ENCODE results near the gene MLEC.
"Not testable (repeated sequence)": the region's sequence is repeated elsewhere in the genome, so short reads cannot be mapped to it uniquely, and the experiment has no call there.

The MLEC gene

GRCh38 chr12:120662879-120663278 is 24.1 kb upstream of the MLEC start:
- DNase-seq (ENCODE audit: extremely low read depth in 1 of 2, low read depth in 1 of 2): no peak

- DNase-seq (ENCODE audit: extremely low read depth in 1 of 2, low read depth in 1 of 2): no peak
Observed at GRCh38 chr12:120663741-120664140, 23.2 kb upstream of the MLEC start.

GRCh38 chr12:120666571-120667390 is 20.2 kb upstream of the MLEC start:
- no peak for DNase-seq (ENCODE audit: extremely low read depth in 1 of 2, low read depth in 1 of 2)

- DNase-seq (ENCODE audit: extremely low read depth in 1 of 2, low read depth in 1 of 2): no peak
Observed at GRCh38 chr12:120668091-120668867, 18.7 kb upstream of the MLEC start.

- DNase-seq (ENCODE audit: extremely low read depth in 1 of 2, low read depth in 1 of 2): no peak
Observed at GRCh38 chr12:120668868-120669840, 17.8 kb upstream of the MLEC start.

GRCh38 chr12:120670237-120670636 is 16.7 kb upstream of the MLEC start:
- DNase-seq (ENCODE audit: extremely low read depth in 1 of 2, low read depth in 1 of 2): not testable (repeated sequence)

GRCh38 chr12:120670667-120671066 is 16.3 kb upstream of the MLEC start:
- no peak for DNase-seq (ENCODE audit: extremely low read depth in 1 of 2, low read depth in 1 of 2)

GRCh38 chr12:120674097-120674636 is 12.8 kb upstream of the MLEC start:
- no peak for DNase-seq (ENCODE audit: extremely low read depth in 1 of 2, low read depth in 1 of 2)

- DNase-seq (ENCODE audit: extremely low read depth in 1 of 2, low read depth in 1 of 2): no peak
Observed at GRCh38 chr12:120677765-120678473, 9.0 kb upstream of the MLEC start.

GRCh38 chr12:120678572-120678971 is 8.4 kb upstream of the MLEC start:
- DNase-seq (ENCODE audit: extremely low read depth in 1 of 2, low read depth in 1 of 2): no peak

GRCh38 chr12:120680165-120680738 is 6.7 kb upstream of the MLEC start:
- no peak for DNase-seq (ENCODE audit: extremely low read depth in 1 of 2, low read depth in 1 of 2)

- no peak for DNase-seq (ENCODE audit: extremely low read depth in 1 of 2, low read depth in 1 of 2)
Observed at GRCh38 chr12:120684523-120684932, 2.4 kb upstream of the MLEC start.

GRCh38 chr12:120685522-120685921 is 1.4 kb upstream of the MLEC start:
- DNase-seq (ENCODE audit: extremely low read depth in 1 of 2, low read depth in 1 of 2): no peak

- peak; percentile 92 to 93 for DNase-seq (ENCODE audit: extremely low read depth in 1 of 2, low read depth in 1 of 2)
Observed at GRCh38 chr12:120686151-120686689, 729 bp upstream of the MLEC start.

- no peak for DNase-seq (ENCODE audit: extremely low read depth in 1 of 2, low read depth in 1 of 2)
Observed at GRCh38 chr12:120687578-120688289, 785 bp downstream of the MLEC start.

GRCh38 chr12:120688527-120689071 is 1.6 kb downstream of the MLEC start:
- no peak for DNase-seq (ENCODE audit: extremely low read depth in 1 of 2, low read depth in 1 of 2)

GRCh38 chr12:120689397-120690082 is 2.6 kb downstream of the MLEC start:
- DNase-seq (ENCODE audit: extremely low read depth in 1 of 2, low read depth in 1 of 2): no peak

GRCh38 chr12:120690083-120690450 is 3.1 kb downstream of the MLEC start:
- DNase-seq (ENCODE audit: extremely low read depth in 1 of 2, low read depth in 1 of 2): no peak
